H9 (cell line): ENCODE measurements around the gene RBM38. TPM values are rescaled to one million over a fixed set of nuclear protein-coding genes. Genes with fewer than 3 reads are reported as not detected.

Source experiments
- DNase-seq: peaks from one replicate; pipeline ENCODE4 v3.0.0-alpha.2; 2017
- H2AFZ ChIP-seq: one replicate; pipeline ENCODE4 v1.6.1; 2013; ENCODE audit warnings: mild to moderate bottlenecking, low read length, control low read depth, moderate library complexity
- H2AK5ac ChIP-seq: 2 replicates; pipeline ENCODE4 v1.6.1; 2013; ENCODE audit warnings: low read length, control low read depth, mixed read lengths; ENCODE audit not compliant: insufficient read length
- H2BK120ac ChIP-seq: one replicate; pipeline ENCODE4 v1.6.1; 2013; ENCODE audit warnings: low read depth, mild to moderate bottlenecking, low read length, control low read depth, inconsistent platforms; ENCODE audit not compliant: poor library complexity, severe bottlenecking
- H2BK12ac ChIP-seq: 2 replicates; pipeline ENCODE4 v1.6.1; 2013; ENCODE audit warnings: low read length, control low read depth, mixed read lengths, low read depth; ENCODE audit not compliant: insufficient read length
- H2BK15ac ChIP-seq: 2 replicates; pipeline ENCODE4 v1.6.1; 2013; ENCODE audit warnings: low read depth, low read length, control low read depth
- H2BK20ac ChIP-seq: one replicate; pipeline ENCODE4 v1.6.1; 2013; ENCODE audit warnings: low read depth, mild to moderate bottlenecking, low read length, control low read depth, inconsistent platforms; ENCODE audit not compliant: poor library complexity, severe bottlenecking
- H2BK5ac ChIP-seq: 2 replicates; pipeline ENCODE4 v1.6.1; 2013; ENCODE audit warnings: low read length, control low read depth, mixed read lengths; ENCODE audit not compliant: insufficient read length
- H3K14ac ChIP-seq: 2 replicates; pipeline ENCODE4 v1.6.1; 2013; ENCODE audit warnings: low read length, control low read depth; ENCODE audit not compliant: insufficient read depth
- H3K18ac ChIP-seq: 2 replicates; pipeline ENCODE4 v1.6.1; 2013; ENCODE audit warnings: low read depth, mild to moderate bottlenecking, mixed read lengths, low read length, control low read depth; ENCODE audit not compliant: insufficient read length
- H3K23ac ChIP-seq: 2 replicates; pipeline ENCODE4 v1.6.1; 2013; ENCODE audit warnings: low read length, control low read depth, mixed read lengths, low read depth; ENCODE audit not compliant: insufficient read length
- H3K23me2 ChIP-seq: 2 replicates; pipeline ENCODE4 v1.6.1; 2013; ENCODE audit warnings: low read depth, mild to moderate bottlenecking, mixed read lengths, low read length, control low read depth; ENCODE audit not compliant: insufficient read length, poor library complexity, severe bottlenecking
- H3K27ac ChIP-seq: 2 replicates; pipeline ENCODE4 v1.5.1; 2013; ENCODE audit warnings: low read length, control low read depth, mixed read lengths, low read depth; ENCODE audit not compliant: insufficient read length
- H3K27me3 ChIP-seq: 2 replicates; pipeline ENCODE4 v1.6.1; 2013; ENCODE audit warnings: low read length, control low read depth, inconsistent platforms; ENCODE audit not compliant: insufficient read depth
- H3K4ac ChIP-seq: 2 replicates; pipeline ENCODE4 v1.6.1; 2013; ENCODE audit warnings: low read depth, mild to moderate bottlenecking, control low read depth, inconsistent platforms, low read length, moderate library complexity
- H3K4me1 ChIP-seq: 2 replicates; pipeline ENCODE4 v1.6.1; 2013; ENCODE audit warnings: low read length, control low read depth, inconsistent platforms; ENCODE audit not compliant: insufficient read depth
- H3K4me2 ChIP-seq: 2 replicates; pipeline ENCODE4 v1.6.1; 2013; ENCODE audit warnings: low read length, control low read depth, mixed read lengths; ENCODE audit not compliant: insufficient read length, insufficient read depth
- H3K56ac ChIP-seq: 2 replicates; pipeline ENCODE4 v1.6.1; 2013; ENCODE audit warnings: low read depth, mild to moderate bottlenecking, mixed read lengths, low read length, control low read depth; ENCODE audit not compliant: insufficient read length
- H3K79me1 ChIP-seq: 2 replicates; pipeline ENCODE4 v1.6.1; 2013; ENCODE audit warnings: low read depth, mild to moderate bottlenecking, moderate library complexity, low read length, control low read depth, inconsistent platforms; ENCODE audit not compliant: insufficient read depth, poor library complexity, severe bottlenecking
- H3K79me2 ChIP-seq: 2 replicates; pipeline ENCODE4 v1.6.1; 2013; ENCODE audit warnings: low read length, control low read depth, inconsistent platforms; ENCODE audit not compliant: insufficient read depth
- H3K9ac ChIP-seq: 2 replicates; pipeline ENCODE4 v1.6.1; 2013; ENCODE audit warnings: low read length, control low read depth, mixed read lengths; ENCODE audit not compliant: insufficient read length; ENCODE audit errors: extremely low read depth
- H3K9me3 ChIP-seq: one replicate; pipeline ENCODE4 v1.6.1; 2013; ENCODE audit warnings: low read depth, low read length, inconsistent platforms; ENCODE audit not compliant: control insufficient read depth
- H3T11ph ChIP-seq: one replicate; pipeline ENCODE4 v1.6.1; 2013; ENCODE audit warnings: mild to moderate bottlenecking, low read length, control low read depth, inconsistent platforms
- H4K20me1 ChIP-seq: one replicate; pipeline ENCODE4 v1.6.1; 2013; ENCODE audit not compliant: control insufficient read depth, insufficient read length, insufficient read depth
- H4K5ac ChIP-seq: 2 replicates; pipeline ENCODE4 v1.6.1; 2013; ENCODE audit warnings: low read depth, mild to moderate bottlenecking, mixed read lengths, low read length, control low read depth; ENCODE audit not compliant: insufficient read length
- H4K8ac ChIP-seq: replicated peaks from 2 replicates; pipeline ENCODE4 v1.6.1; 2013; ENCODE audit warnings: low read length, control low read depth, mixed read lengths, low read depth; ENCODE audit not compliant: insufficient read length
- H4K91ac ChIP-seq: 2 replicates; pipeline ENCODE4 v1.6.1; 2013; ENCODE audit warnings: low read depth, mild to moderate bottlenecking, moderate library complexity, mixed read lengths, low read length, control low read depth; ENCODE audit not compliant: insufficient read length
- H3K27ac Mint-ChIP-seq, 3 experiments: 2 replicates in 2 of 3; 3 replicates in 1 of 3; pipeline ENCODE4 v1.8.0; 2020 to 2021; ENCODE audit warnings: mixed read lengths in 3 of 3, mild to moderate bottlenecking in 1 of 3, moderate library complexity in 1 of 3
- H3K27me3 Mint-ChIP-seq: 2 replicates; pipeline ENCODE4 v1.8.0; 2021; ENCODE audit warnings: low read depth, mild to moderate bottlenecking, moderate library complexity, mixed read lengths
- H3K36me3 Mint-ChIP-seq, 3 experiments: 2 replicates in 2 of 3; 3 replicates in 1 of 3; pipeline ENCODE4 v1.8.0; 2020 to 2021; ENCODE audit warnings: low read depth in 3 of 3, mixed read lengths in 3 of 3; ENCODE audit not compliant: insufficient read depth in 1 of 3
- H3K4me1 Mint-ChIP-seq, 2 experiments: 2 replicates each; pipeline ENCODE4 v1.8.0; 2020; ENCODE audit warnings: mixed read lengths in 2 of 2
- H3K4me3 Mint-ChIP-seq, 2 experiments: 2 replicates in 1 of 2; 3 replicates in 1 of 2; pipeline ENCODE4 v1.8.0; 2020 to 2021; ENCODE audit warnings: mild to moderate bottlenecking in 2 of 2, mixed read lengths in 2 of 2, moderate library complexity in 1 of 2
- H3K9me3 Mint-ChIP-seq, 2 experiments: 2 replicates in 1 of 2; 3 replicates in 1 of 2; pipeline ENCODE4 v1.8.0; 2020; ENCODE audit warnings: mild to moderate bottlenecking in 2 of 2, mixed read lengths in 2 of 2, moderate library complexity in 1 of 2
- CTCF ChIP-seq: fragments of 200-600 bp; sonication (generic); conservative IDR thresholded peaks from 3 replicates; pipeline ENCODE4 v1.8.0; 2021; ENCODE audit warnings: antibody characterized with exemption, mild to moderate bottlenecking
- WGBS: extraction: QIAGEN DNeasy Blood & Tissue Kit; methylation state at CpG from one replicate; pipeline ENCODE4 v1.1.7; 2013; ENCODE audit warnings: missing lambda C conversion rate, low lambda C conversion rate, mixed read lengths; ENCODE audit not compliant: insufficient read length; ENCODE audit errors: extremely low coverage; 5-methylcytosine and 5-hydroxymethylcytosine counted together
- total RNA-seq: library from RNA; stranded (reverse); gene quantifications from 2 replicates; pipeline ENCODE4 v1.2.1, GENCODE V29; 2021

RBM38 gene
- total RNA-seq, 1 experiment from 2014 or later = 66.8 TPM

DNA sequence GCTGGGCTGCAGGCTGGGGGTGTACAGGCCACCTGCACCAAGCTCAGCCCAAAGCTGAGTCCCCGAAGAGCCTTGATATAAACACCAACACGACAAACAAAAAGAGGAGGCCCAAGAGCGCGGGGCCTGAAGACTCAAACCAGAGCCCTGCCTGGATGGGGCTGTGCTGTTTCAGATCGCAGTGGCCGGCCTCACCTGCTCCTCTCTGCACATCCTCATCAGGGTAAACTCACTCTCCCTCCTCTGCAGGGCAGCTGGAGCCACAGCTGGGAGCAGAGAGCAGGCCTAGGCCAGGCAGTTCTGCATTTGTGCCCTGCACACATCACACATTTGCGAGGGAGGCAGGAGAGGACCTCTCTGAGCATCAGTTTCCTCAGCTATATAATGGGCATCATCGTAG lies 3.7 kb upstream of the RBM38 start:
- H3K27me3 Mint-ChIP-seq = peaks cover 6% of the 10 kb centered on the region

More for the DNA sequence above, 3.7 kb upstream of the RBM38 start:
- WGBS = no CpG with 5 or more reads among the region's 8 CpGs
- TF ChIP-seq CTCF = no peak
- no peak overlapping the region for H3K27ac ChIP-seq
- H3K27ac Mint-ChIP-seq = no peak overlapping the region
- H4K5ac ChIP-seq = no peak overlapping the region
- H2AK5ac ChIP-seq = no peak overlapping the region
- no peak overlapping the region for H3K18ac ChIP-seq
- no peaks in the 10 kb centered on the region for H3K27me3 ChIP-seq
- H4K20me1 ChIP-seq = no peaks in the 10 kb centered on the region
- no peak overlapping the region for H2BK120ac ChIP-seq
- H2BK12ac ChIP-seq = no peak overlapping the region
- DNase-seq = no peak
- H4K91ac ChIP-seq = no peak overlapping the region
- no peaks in the 10 kb centered on the region for H3K79me1 ChIP-seq
- H3K36me3 Mint-ChIP-seq = peaks cover 0 to under 1% (median 0%) of the 10 kb centered on the region in 3 experiments; a peak in 2 of 7 replicates
- no peaks in the 10 kb centered on the region for H3K4me1 ChIP-seq
- H2BK15ac ChIP-seq = no peak overlapping the region
- H3K4me2 ChIP-seq = no peak overlapping the region
- H3K9me3 ChIP-seq = no peaks in the 10 kb centered on the region
- H3K4ac ChIP-seq = no peak overlapping the region
- peaks cover 11 to 23% of the 10 kb centered on the region in 2 experiments for H3K4me1 Mint-ChIP-seq
- no peak overlapping the region for H2BK20ac ChIP-seq
- H3K9me3 Mint-ChIP-seq = no peaks in the 10 kb centered on the region
- no peak overlapping the region for H3K23ac ChIP-seq
- no peaks in the 10 kb centered on the region; the same call in 1 of the 2 replicates for H3K79me2 ChIP-seq
- no peak overlapping the region for H2AFZ ChIP-seq
- no peak overlapping the region for H3K14ac ChIP-seq
- no peak overlapping the region for H2BK5ac ChIP-seq
- H3K4me3 Mint-ChIP-seq = no peak overlapping the region
- no peak overlapping the region for H4K8ac ChIP-seq
- H3K56ac ChIP-seq = no peak overlapping the region
- no peak overlapping the region for H3K9ac ChIP-seq
- peaks cover 22% of the 10 kb centered on the region for H3K23me2 ChIP-seq
- H3T11ph ChIP-seq = no peak overlapping the region
